Subcutaneous abdominal adipose tissue (tissue), 5 donors: Measurements from ENCODE around the gene PDE8B.

ENCODE experiments used
- H3K27ac ChIP-seq: one replicate; pipeline ENCODE4 v1.7.0; 2013; ENCODE audit warnings: low read depth, mild to moderate bottlenecking, inconsistent platforms, low read length, moderate library complexity
- H3K27me3 ChIP-seq, 5 donors: one replicate each; pipeline ENCODE4 v1.7.0; 2013; ENCODE audit warnings: low read length in 5 of 5, inconsistent platforms in 1 of 5; ENCODE audit not compliant: control insufficient read depth in 5 of 5, insufficient read depth in 4 of 5
- H3K36me3 ChIP-seq, 5 donors: one replicate each; pipeline ENCODE4 v1.7.0; 2013; ENCODE audit warnings: low read length in 5 of 5; ENCODE audit not compliant: control insufficient read depth in 5 of 5, insufficient read depth in 5 of 5
- H3K4me1 ChIP-seq, 5 donors: one replicate each; pipeline ENCODE4 v1.7.0; 2013; ENCODE audit warnings: low read length in 5 of 5, mild to moderate bottlenecking in 3 of 5, moderate library complexity in 1 of 5; ENCODE audit not compliant: control insufficient read depth in 5 of 5, insufficient read depth in 5 of 5
- H3K4me3 ChIP-seq, 5 donors: one replicate each; pipeline ENCODE4 v1.7.0; 2013; ENCODE audit warnings: low read length in 5 of 5, low read depth in 1 of 5
- H3K9ac ChIP-seq, 5 donors: one replicate each; pipeline ENCODE4 v1.7.0; 2013; ENCODE audit warnings: low read length in 5 of 5, mild to moderate bottlenecking in 4 of 5, moderate library complexity in 3 of 5
- H3K9me3 ChIP-seq, 5 donors: one replicate each; pipeline ENCODE4 v1.7.0; 2013; ENCODE audit warnings: low read length in 5 of 5; ENCODE audit not compliant: control insufficient read depth in 5 of 5
- donor health status: healthy.
- donor health status: healthy.
- donor health status: healthy.
- donor health status: healthy.
- donor health status: healthy.

Gene PDE8B

GRCh38 chr5:77302653-77303052, 92.2 kb downstream of the PDE8B start:
- no peak overlapping the region for H3K27ac ChIP-seq
- no peak overlapping the region for H3K9ac ChIP-seq
- no peaks in the 10 kb centered on the region for H3K36me3 ChIP-seq
- H3K4me1 ChIP-seq = peaks cover 0 to 16% (median 6%) of the 10 kb centered on the region in 5 donors
- H3K9me3 ChIP-seq = no peaks in the 10 kb centered on the region
- no peak overlapping the region for H3K4me3 ChIP-seq
- H3K27me3 ChIP-seq = no peaks in the 10 kb centered on the region

DNA sequence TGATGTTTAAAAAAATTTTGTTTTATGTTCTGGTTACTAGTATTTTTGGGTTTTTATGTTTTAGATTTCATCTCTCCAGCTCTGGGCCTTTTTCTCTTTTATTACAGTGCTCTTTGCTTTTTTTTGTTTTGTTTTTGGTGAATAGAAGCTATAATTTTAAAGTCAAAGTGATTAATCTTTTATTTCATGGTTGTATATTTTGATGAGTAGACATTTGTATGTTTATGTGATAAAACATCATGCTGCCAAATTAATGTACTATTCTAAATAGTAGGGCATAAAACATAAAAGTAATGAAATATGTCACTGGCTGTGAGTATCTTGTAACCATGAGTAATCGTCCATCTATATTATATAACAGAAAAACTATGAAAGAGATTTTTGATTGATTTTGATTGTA, 93.9 kb downstream of the PDE8B start:
- H3K27me3 ChIP-seq = no peaks in the 10 kb centered on the region
- no peaks in the 10 kb centered on the region for H3K36me3 ChIP-seq
- H3K9ac ChIP-seq = no peak overlapping the region
- peaks cover 0 to 23% (median 6%) of the 10 kb centered on the region in 5 donors for H3K4me1 ChIP-seq
- H3K27ac ChIP-seq = no peak overlapping the region
- H3K4me3 ChIP-seq = no peak overlapping the region
- H3K9me3 ChIP-seq = no peaks in the 10 kb centered on the region

DNA sequence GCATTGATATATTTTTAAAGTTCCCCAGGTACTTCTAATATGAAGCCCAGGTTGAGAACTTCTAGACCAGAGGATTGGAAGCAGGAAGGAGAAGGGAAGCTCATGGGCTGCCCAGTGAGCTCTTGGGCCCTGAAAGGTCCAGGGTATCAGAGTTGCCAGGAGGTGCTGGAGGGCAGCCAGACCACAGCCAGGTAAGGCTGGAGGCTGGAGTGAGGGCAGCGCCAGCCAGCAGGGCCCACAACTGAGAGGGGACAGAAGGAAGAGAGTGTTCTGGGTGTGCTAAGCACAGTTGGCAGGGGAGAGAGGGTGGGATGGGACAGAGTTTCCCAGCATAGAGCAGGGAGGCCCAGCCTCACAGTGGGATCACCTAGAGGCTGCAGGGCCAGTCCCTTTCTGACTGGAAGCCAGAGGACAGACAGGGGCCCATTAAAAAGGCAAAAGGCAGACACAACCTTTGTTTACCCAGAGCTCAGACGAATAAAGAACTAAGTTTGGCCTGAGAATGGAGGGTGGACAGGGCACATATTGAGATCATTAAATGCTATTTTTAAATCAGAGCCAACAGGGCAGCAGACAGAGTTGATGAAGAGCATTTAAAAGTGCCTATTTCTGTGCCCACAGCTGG, 94.9 kb downstream of the PDE8B start:
- no peak overlapping the region for H3K27ac ChIP-seq
- peaks cover 0 to 25% (median 6%) of the 10 kb centered on the region in 5 donors for H3K4me1 ChIP-seq
- no peak overlapping the region for H3K9ac ChIP-seq
- H3K9me3 ChIP-seq = no peaks in the 10 kb centered on the region
- no peaks in the 10 kb centered on the region for H3K36me3 ChIP-seq
- no peaks in the 10 kb centered on the region for H3K27me3 ChIP-seq
- H3K4me3 ChIP-seq = no peak overlapping the region

- Histone ChIP-seq H3K36me3 (no peaks in the 10 kb centered on the region), H3K4me1 (peaks cover 0 to 31% (median 7%) of the 10 kb centered on the region in 5 donors), H3K27me3 (no peaks in the 10 kb centered on the region), H3K9me3 (no peaks in the 10 kb centered on the region), H3K9ac (no peak overlapping the region), H3K27ac (no peak overlapping the region), H3K4me3 (no peak overlapping the region)
These were observed 95.5 kb downstream of the PDE8B start for GRCh38 chr5:77305956-77306355.

- no peak overlapping the region for H3K27ac ChIP-seq
- no peaks in the 10 kb centered on the region for H3K27me3 ChIP-seq
- no peaks in the 10 kb centered on the region for H3K36me3 ChIP-seq
- no peaks in the 10 kb centered on the region for H3K9me3 ChIP-seq
- H3K4me1 ChIP-seq = peaks cover 0 to 30% (median 12%) of the 10 kb centered on the region in 5 donors
- H3K9ac ChIP-seq = no peak overlapping the region
- H3K4me3 ChIP-seq = no peak overlapping the region
These were observed 96.1 kb downstream of the PDE8B start for GRCh38 chr5:77306531-77306930.

DNA sequence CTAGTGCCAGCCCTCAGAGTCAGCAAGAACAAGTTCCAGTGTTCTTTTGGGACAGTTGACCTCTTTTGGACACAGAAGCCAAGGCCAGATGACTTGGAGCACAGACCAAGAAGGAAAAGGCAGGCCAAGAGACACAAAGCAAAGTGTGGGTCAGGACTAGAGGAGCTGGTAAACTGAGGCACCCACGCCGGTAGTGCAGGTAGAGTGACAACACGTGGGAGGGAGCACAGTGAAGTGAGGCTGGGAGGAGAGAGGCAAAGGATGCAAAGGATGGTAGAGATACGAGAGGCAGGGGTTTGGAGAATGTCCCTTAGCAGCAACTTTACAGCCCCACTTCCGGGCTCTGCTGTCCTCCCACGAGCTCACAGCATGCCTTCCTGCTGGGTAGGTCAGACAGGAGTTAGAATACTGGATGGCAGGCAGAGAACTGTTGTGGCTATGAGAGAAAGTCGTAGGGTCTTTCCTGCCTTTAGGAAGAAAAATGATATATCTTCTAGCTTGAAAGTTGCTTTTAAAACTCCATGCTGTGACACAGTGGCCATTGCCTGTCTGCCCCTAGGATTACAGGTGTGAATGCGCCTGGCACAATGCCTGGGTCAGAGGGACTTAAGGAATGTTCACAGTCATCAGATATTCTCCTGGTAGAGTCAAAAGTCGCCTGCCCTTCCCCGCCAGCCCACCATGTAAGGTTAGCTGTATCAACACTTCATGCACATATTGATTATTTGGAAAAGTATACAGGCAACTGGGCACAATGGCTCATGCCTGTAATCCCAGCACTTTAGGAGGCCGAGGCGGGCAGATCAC, 97.9 kb downstream of the PDE8B start:
- no peaks in the 10 kb centered on the region for H3K9me3 ChIP-seq
- no peaks in the 10 kb centered on the region for H3K36me3 ChIP-seq
- peaks cover 1 to 29% (median 12%) of the 10 kb centered on the region in 5 donors for H3K4me1 ChIP-seq
- H3K9ac ChIP-seq = no peak overlapping the region
- no peak overlapping the region for H3K27ac ChIP-seq
- no peaks in the 10 kb centered on the region for H3K27me3 ChIP-seq
- no peak overlapping the region for H3K4me3 ChIP-seq

DNA sequence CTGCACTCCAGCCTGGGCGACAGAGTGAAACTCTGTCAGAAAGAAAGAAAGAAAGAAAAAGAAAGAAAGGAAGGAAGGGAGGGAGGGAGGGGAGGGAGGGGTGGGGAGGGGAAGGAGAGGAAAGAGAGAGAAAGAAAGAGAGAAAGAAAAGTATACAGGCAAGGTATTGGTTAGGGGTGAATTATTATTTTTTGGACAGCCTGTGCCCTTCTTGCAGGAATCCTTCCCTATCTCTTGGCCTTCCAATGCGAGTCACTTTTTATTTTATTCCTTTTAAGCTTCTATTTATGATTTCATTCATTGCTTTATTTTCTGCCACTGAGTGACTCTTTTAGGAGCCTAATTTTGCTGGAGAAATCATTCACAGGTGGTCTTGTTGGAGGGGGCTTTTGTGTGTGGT, 98.7 kb downstream of the PDE8B start:
- Histone ChIP-seq H3K4me3 (no peak overlapping the region), H3K9ac (no peak overlapping the region), H3K27me3 (no peaks in the 10 kb centered on the region), H3K4me1 (peaks cover 1 to 29% (median 12%) of the 10 kb centered on the region in 5 donors), H3K36me3 (no peaks in the 10 kb centered on the region), H3K9me3 (no peaks in the 10 kb centered on the region), H3K27ac (no peak overlapping the region)

DNA sequence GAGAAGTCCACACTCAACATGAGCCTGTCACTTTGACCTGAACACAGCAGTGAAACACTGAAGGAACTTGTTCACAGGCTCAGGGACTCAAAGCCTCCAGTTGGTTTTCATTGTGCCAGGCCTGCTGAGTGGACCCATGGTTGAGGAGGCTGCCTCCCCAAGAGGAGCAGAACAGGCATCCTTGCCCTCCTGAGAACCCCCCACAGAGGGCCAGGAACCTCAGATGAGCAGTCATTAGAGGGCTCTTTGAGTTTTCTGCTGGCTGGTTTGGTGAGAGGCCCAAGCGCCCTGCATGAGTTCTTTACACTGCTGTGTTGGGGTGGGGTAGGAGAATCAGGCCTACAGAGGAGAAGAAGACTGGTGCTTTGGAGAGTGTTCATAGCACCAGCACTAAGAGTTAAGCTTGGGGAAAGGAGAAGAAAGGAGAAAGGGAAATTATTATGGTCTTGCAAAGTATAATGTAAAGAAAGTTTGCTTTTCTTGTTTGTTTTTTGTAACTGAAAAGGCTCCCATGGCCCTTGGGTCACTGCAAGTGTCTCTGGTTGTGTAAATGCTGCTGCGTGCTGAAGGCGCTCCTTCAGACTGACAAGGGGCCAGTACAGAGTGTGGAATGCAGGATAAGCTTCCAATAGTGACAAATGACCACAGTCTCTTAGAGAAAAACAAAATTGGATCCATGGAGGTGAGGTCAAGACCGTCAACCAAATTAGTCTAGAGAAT, 100.2 kb downstream of the PDE8B start:
- Histone ChIP-seq H3K27me3 (no peaks in the 10 kb centered on the region), H3K36me3 (no peaks in the 10 kb centered on the region), H3K4me1 (peaks cover 1 to 29% (median 12%) of the 10 kb centered on the region in 5 donors), H3K9me3 (no peaks in the 10 kb centered on the region), H3K4me3 (no peak overlapping the region), H3K9ac (no peak overlapping the region), H3K27ac (no peak overlapping the region)

DNA sequence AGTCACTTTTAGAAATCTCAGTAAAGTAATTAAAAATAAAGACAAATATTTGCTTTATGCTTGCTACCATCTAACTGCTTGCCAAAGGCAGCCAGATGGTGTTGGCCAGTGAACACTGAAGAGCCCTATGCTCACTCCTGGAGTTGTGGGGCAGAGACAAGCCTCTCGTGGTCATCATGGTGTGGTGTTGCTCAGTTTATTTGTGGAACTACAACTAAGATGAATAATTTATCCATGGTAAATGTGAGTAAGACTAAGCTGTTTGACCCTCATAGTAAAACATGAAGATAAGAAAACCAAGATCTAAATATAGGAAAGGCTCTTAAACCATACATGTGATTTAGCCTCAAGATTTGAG, 100.7 kb downstream of the PDE8B start:
- H3K9me3 ChIP-seq = no peaks in the 10 kb centered on the region
- no peak overlapping the region for H3K27ac ChIP-seq
- H3K36me3 ChIP-seq = no peaks in the 10 kb centered on the region
- no peak overlapping the region for H3K4me3 ChIP-seq
- no peaks in the 10 kb centered on the region for H3K27me3 ChIP-seq
- H3K9ac ChIP-seq = no peak overlapping the region
- peaks cover 1 to 24% (median 12%) of the 10 kb centered on the region in 5 donors for H3K4me1 ChIP-seq

DNA sequence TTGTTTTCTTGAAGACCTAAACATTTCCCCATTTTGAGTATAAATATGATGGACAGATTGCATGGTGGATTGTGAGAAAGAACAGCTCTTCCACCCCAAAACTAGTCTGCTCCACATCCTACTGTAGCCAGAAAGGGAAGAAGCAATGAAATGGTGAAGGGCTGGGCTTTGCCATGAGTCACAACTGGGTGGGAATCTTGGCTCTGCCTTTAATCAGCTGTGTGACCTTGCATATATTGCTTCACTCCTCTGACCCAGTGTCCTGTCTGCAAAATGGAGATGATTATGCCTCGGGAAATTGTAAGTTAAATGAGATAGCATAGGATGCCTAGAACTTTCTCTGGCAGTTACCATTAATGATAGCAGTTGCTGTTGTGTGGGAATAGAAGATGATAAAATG, 101.9 kb downstream of the PDE8B start:
- H3K27me3 ChIP-seq = no peaks in the 10 kb centered on the region
- H3K36me3 ChIP-seq = no peaks in the 10 kb centered on the region
- H3K9ac ChIP-seq = no peak overlapping the region
- H3K4me3 ChIP-seq = no peak overlapping the region
- no peak overlapping the region for H3K27ac ChIP-seq
- H3K4me1 ChIP-seq = peaks cover 0 to 25% (median 13%) of the 10 kb centered on the region in 5 donors
- H3K9me3 ChIP-seq = no peaks in the 10 kb centered on the region
